Stimulated activated naive CD4-positive, alpha-beta T cell treated with Interleukin-2 at 50 U/mL for 16 hours (primary cell): ENCODE results near the gene HSPBAP1.
"Not testable (repeated sequence)": the region's sequence is repeated elsewhere in the genome, so short reads cannot be mapped to it uniquely, and the experiment has no call there.

Experiments used
- DNase-seq: peaks from one replicate; lab custom pipeline; 2025; lab: John Stamatoyannopoulos, UW

The HSPBAP1 gene

GRCh38 chr3:122785231-122785630 lies 8.4 kb downstream of the HSPBAP1 start:
- DNase-seq, result no peak

- no peak for DNase-seq
These were observed 9.2 kb downstream of the HSPBAP1 start for GRCh38 chr3:122784436-122784835.

GRCh38 chr3:122782804-122783203 lies 10.8 kb downstream of the HSPBAP1 start:
- no peak for DNase-seq

GRCh38 chr3:122777563-122777962 lies 16.1 kb downstream of the HSPBAP1 start:
- DNase-seq, result no peak

- DNase-seq, result no peak
These were observed 16.8 kb downstream of the HSPBAP1 start for GRCh38 chr3:122776675-122777468.

- DNase-seq, result no peak
These were observed 19.1 kb downstream of the HSPBAP1 start for GRCh38 chr3:122774564-122774963.

- no peak for DNase-seq
These were observed 19.6 kb downstream of the HSPBAP1 start for GRCh38 chr3:122773944-122774509.

- DNase-seq, result no peak
These were observed 20.8 kb downstream of the HSPBAP1 start for GRCh38 chr3:122772827-122773226.

- no peak for DNase-seq
These were observed 23.0 kb downstream of the HSPBAP1 start for GRCh38 chr3:122770521-122771202.

- no peak for DNase-seq
These were observed 25.9 kb downstream of the HSPBAP1 start for GRCh38 chr3:122767540-122768372.

- DNase-seq, result no peak
These were observed 27.2 kb downstream of the HSPBAP1 start for GRCh38 chr3:122766430-122766829.

- DNase-seq, result no peak
These were observed 33.0 kb downstream of the HSPBAP1 start for GRCh38 chr3:122760453-122761271.

GRCh38 chr3:122758877-122759560 lies 34.6 kb downstream of the HSPBAP1 start:
- DNase-seq, result no peak

GRCh38 chr3:122755491-122755890 lies 38.1 kb downstream of the HSPBAP1 start:
- DNase-seq, result no peak

- no peak for DNase-seq
These were observed 38.7 kb downstream of the HSPBAP1 start for GRCh38 chr3:122754929-122755328.

GRCh38 chr3:122748347-122748746 lies 45.3 kb downstream of the HSPBAP1 start:
- no peak for DNase-seq

GRCh38 chr3:122747295-122747694 lies 46.3 kb downstream of the HSPBAP1 start:
- DNase-seq, result not testable (repeated sequence)

- no peak for DNase-seq
These were observed 48.1 kb downstream of the HSPBAP1 start for GRCh38 chr3:122745369-122746021.

GRCh38 chr3:122743581-122744120 lies 50.0 kb downstream of the HSPBAP1 start:
- DNase-seq, result no peak

GRCh38 chr3:122742234-122742633 lies 51.4 kb downstream of the HSPBAP1 start:
- no peak for DNase-seq
